WTC11 (cell line): ENCODE data around the gene POLR1G. TPM values are rescaled to one million over a fixed set of nuclear protein-coding genes. Genes with fewer than 3 reads are reported as not detected.

Experiments
- ARID4B ChIP-seq: sonication (generic); formaldehyde crosslinking; IDR thresholded peaks from 2 replicates; pipeline ENCODE4 v1.8.0; 2023; ENCODE audit warnings: missing genetic modification reagents, mild to moderate bottlenecking, borderline replicate concordance
- ATF2 ChIP-seq: sonication (generic); formaldehyde crosslinking; IDR thresholded peaks from 2 replicates; pipeline ENCODE4 v1.8.1; 2022; ENCODE audit warnings: low read depth, missing genetic modification reagents, borderline replicate concordance
- ATF6 ChIP-seq: sonication (generic); formaldehyde crosslinking; IDR thresholded peaks from 2 replicates; pipeline ENCODE4 v1.8.1; 2023; ENCODE audit warnings: mild to moderate bottlenecking, missing genetic modification reagents
- CDX4 ChIP-seq: fragments of 250-450 bp; sonication (Bioruptor Pico); IDR thresholded peaks from 2 replicates; pipeline ENCODE4 v1.9.0; 2021; ENCODE audit warnings: moderate library complexity, mild to moderate bottlenecking, inconsistent platforms, borderline replicate concordance
- E2F4 ChIP-seq: sonication (generic); formaldehyde crosslinking; IDR thresholded peaks from 2 replicates; pipeline ENCODE4 v1.8.1; 2022; ENCODE audit warnings: low read depth, mild to moderate bottlenecking, moderate library complexity, missing genetic modification reagents, borderline replicate concordance
- ESRRA ChIP-seq: sonication (generic); formaldehyde crosslinking; IDR thresholded peaks from 2 replicates; pipeline ENCODE4 v1.8.1; 2022; ENCODE audit warnings: mild to moderate bottlenecking, missing genetic modification reagents, borderline replicate concordance
- FOXK1 ChIP-seq: sonication (generic); formaldehyde crosslinking; IDR thresholded peaks from 2 replicates; pipeline ENCODE4 v1.8.0; 2022; ENCODE audit warnings: mild to moderate bottlenecking, moderate library complexity, missing genetic modification reagents
- HMGXB4 ChIP-seq: sonication (generic); formaldehyde crosslinking; IDR thresholded peaks from 2 replicates; pipeline ENCODE4 v1.8.1; 2023; ENCODE audit warnings: mild to moderate bottlenecking, moderate library complexity, missing genetic modification reagents
- IRF2 ChIP-seq: sonication (generic); formaldehyde crosslinking; IDR thresholded peaks from 2 replicates; pipeline ENCODE4 v1.8.0; 2022; ENCODE audit warnings: low read depth, missing genetic modification reagents, borderline replicate concordance
- MLX ChIP-seq: sonication (generic); formaldehyde crosslinking; IDR thresholded peaks from 2 replicates; pipeline ENCODE4 v1.8.1; 2023; ENCODE audit warnings: mild to moderate bottlenecking, missing genetic modification reagents, moderate library complexity
- MXD4 ChIP-seq: fragments of 250-450 bp; sonication (Bioruptor Pico); IDR thresholded peaks from 2 replicates; pipeline ENCODE4 v1.8.0; 2021; ENCODE audit warnings: mild to moderate bottlenecking, moderate library complexity, borderline replicate concordance
- RORB ChIP-seq: fragments of 250-450 bp; sonication (Bioruptor Pico); IDR thresholded peaks from 2 replicates; pipeline ENCODE4 v1.9.0; 2021; ENCODE audit warnings: mild to moderate bottlenecking
- SMAD4 ChIP-seq: sonication (generic); formaldehyde crosslinking; IDR thresholded peaks from 2 replicates; pipeline ENCODE4 v1.8.0; 2022; ENCODE audit warnings: mild to moderate bottlenecking, missing genetic modification reagents
- STAT6 ChIP-seq: sonication (generic); formaldehyde crosslinking; conservative IDR thresholded peaks from 2 replicates; pipeline ENCODE4 v1.8.1; 2023; ENCODE audit warnings: mild to moderate bottlenecking, low read depth, missing genetic modification reagents, moderate library complexity
- USF2 ChIP-seq: sonication (generic); formaldehyde crosslinking; IDR thresholded peaks from 2 replicates; pipeline ENCODE4 v1.8.1; 2023; ENCODE audit warnings: mild to moderate bottlenecking, missing genetic modification reagents, moderate library complexity
- ZNF121 ChIP-seq: sonication (generic); formaldehyde crosslinking; IDR thresholded peaks from 2 replicates; pipeline ENCODE4 v1.8.0; 2023; ENCODE audit warnings: missing genetic modification reagents
- ZNF219 ChIP-seq: sonication (generic); formaldehyde crosslinking; IDR thresholded peaks from 2 replicates; pipeline ENCODE4 v1.8.0; 2023; ENCODE audit warnings: missing genetic modification reagents, mild to moderate bottlenecking, borderline replicate concordance
- ZNF263 ChIP-seq: sonication (generic); formaldehyde crosslinking; IDR thresholded peaks from 2 replicates; pipeline ENCODE4 v1.8.1; 2022; ENCODE audit warnings: low read depth, mild to moderate bottlenecking, moderate library complexity, missing genetic modification reagents
- ZNF317 ChIP-seq: sonication (generic); formaldehyde crosslinking; IDR thresholded peaks from 2 replicates; pipeline ENCODE4 v1.8.1; 2023; ENCODE audit warnings: low read depth, mild to moderate bottlenecking, moderate library complexity, missing genetic modification reagents, borderline replicate concordance
- total RNA-seq: library from RNA; stranded (reverse); gene quantifications from 3 replicates; pipeline ENCODE4 v1.2.3, GENCODE V29; 2021

Gene POLR1G
- total RNA-seq, 1 experiment from 2014 or later: 38.1 TPM

GRCh38 chr19:45406226-45407090 lies at the start of gene POLR1G (continued):
- TF ChIP-seq IRF2 (CRISPR knock-in tag): no peak
- TF ChIP-seq E2F4 (CRISPR knock-in tag): no peak
- TF ChIP-seq ESRRA (CRISPR knock-in tag): 0 out of 2 replicates have a peak, but pooled peaks have one; percentile 14
- no peak for TF ChIP-seq ZNF263
- no peak for TF ChIP-seq MLX
- no peak for TF ChIP-seq SMAD4 (CRISPR knock-in tag)
- TF ChIP-seq ZNF121: no peak
- peak; percentile 69 for TF ChIP-seq FOXK1 (CRISPR knock-in tag)
- TF ChIP-seq MXD4 (CRISPR knock-in tag): no peak
- no peak for TF ChIP-seq ATF6
- TF ChIP-seq CDX4 (CRISPR knock-in tag): no peak
- peak; percentile 90; the same call in 1 of the 2 replicates for TF ChIP-seq ARID4B (CRISPR knock-in tag)
- no peak for TF ChIP-seq ATF2 (CRISPR knock-in tag)
- peak; percentile 20; the same call in 1 of the 2 replicates for TF ChIP-seq HMGXB4 (CRISPR knock-in tag)
- peak; percentile 87 for TF ChIP-seq USF2 (CRISPR knock-in tag)
- no peak for TF ChIP-seq STAT6 (CRISPR knock-in tag)
- TF ChIP-seq ZNF219 (CRISPR knock-in tag): no peak
- TF ChIP-seq RORB: no peak
- TF ChIP-seq ZNF317: no peak
